Measurements from ENCODE around the gene CACNB3. TPM values are rescaled to one million over a fixed set of nuclear protein-coding genes. Genes with fewer than 3 reads are reported as not detected.

Gene CACNB3
- total and polyA plus RNA-seq, 2 experiments from 2014 or later: 23.2 to 28.6 TPM

DNA sequence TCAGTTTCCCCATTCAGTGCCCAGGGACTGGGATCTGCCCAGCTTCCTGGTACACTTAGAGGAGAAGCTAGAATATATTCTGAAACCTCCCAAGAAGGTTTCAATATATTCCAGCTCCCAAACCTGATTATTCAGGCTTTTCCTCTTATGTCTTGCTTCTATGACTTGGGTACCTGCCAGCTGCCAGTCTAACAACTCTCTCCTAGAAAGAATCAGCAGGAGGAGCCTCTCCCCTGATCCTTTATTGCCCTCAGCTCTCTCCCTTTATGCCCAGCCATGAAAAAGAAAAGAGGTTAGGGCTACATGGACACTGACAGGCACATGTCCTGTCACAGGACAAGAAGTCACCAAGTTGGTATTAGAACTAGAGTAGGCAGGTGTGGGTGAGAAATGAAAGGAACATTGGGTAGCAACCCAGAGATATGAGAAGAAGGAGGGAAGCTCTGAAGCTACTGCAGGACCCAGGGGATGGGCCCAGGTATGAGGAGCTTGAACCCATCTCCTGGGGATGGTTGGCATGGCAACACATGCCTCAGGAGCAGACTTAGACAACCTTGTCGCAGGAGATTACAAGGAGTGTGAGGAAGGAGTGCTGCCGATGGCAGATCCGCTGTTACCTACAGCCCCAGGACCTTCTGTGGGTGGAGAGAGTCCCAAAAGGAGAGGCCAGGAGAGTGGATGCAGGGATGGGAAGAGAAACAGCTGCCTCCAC is 2.0 kb upstream of the CACNB3 start:
- Histone ChIP-seq H2AFZ (peak overlapping the region; percentile 90), H4K20me1 (ENCODE audit: insufficient read depth, poor library complexity, severe bottlenecking) (no peaks in the 10 kb centered on the region), H3K27me3 (no peaks in the 10 kb centered on the region), H3K9me2 (replicated peaks; ENCODE audit: insufficient read depth) (no peaks in the 10 kb centered on the region), H3K4me2 (peak overlapping the region; percentile 100), H3K27ac (peak overlapping the region; percentile 93), H3K4me1 (ENCODE audit: insufficient read depth) (peaks cover 49% of the 10 kb centered on the region), H3K79me2 (peaks cover 17% of the 10 kb centered on the region), H3K4me3 (peak overlapping the region; percentile 60), H3K36me3 (replicated peaks; ENCODE audit: insufficient read depth, low read depth) (no peaks in the 10 kb centered on the region), H3K9me3 (ENCODE audit: low read depth) (no peaks in the 10 kb centered on the region)
- peak; percentile 37 for DNase-seq (ENCODE audit: low spot score)
- TF ChIP-seq EZH2 (IDR thresholded peaks at IDR 0.05; ENCODE audit: borderline replicate concordance) (no peak), EZH2phosphoT487 (IDR thresholded peaks at IDR 0.05; ENCODE audit: low read depth, severe bottlenecking, unreplicated experiment) (no peak)
- TF ChIP-seq, protein P1, sequence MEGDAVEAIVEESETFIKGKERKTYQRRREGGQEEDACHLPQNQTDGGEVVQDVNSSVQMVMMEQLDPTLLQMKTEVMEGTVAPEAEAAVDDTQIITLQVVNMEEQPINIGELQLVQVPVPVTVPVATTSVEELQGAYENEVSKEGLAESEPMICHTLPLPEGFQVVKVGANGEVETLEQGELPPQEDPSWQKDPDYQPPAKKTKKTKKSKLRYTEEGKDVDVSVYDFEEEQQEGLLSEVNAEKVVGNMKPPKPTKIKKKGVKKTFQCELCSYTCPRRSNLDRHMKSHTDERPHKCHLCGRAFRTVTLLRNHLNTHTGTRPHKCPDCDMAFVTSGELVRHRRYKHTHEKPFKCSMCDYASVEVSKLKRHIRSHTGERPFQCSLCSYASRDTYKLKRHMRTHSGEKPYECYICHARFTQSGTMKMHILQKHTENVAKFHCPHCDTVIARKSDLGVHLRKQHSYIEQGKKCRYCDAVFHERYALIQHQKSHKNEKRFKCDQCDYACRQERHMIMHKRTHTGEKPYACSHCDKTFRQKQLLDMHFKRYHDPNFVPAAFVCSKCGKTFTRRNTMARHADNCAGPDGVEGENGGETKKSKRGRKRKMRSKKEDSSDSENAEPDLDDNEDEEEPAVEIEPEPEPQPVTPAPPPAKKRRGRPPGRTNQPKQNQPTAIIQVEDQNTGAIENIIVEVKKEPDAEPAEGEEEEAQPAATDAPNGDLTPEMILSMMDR (IDR thresholded peaks at IDR 0.05; ENCODE audit: poor library complexity): no peak
- WGBS (ENCODE audit: low lambda C conversion rate, missing lambda C conversion rate): 89% methylated on average over 3 of the region's 3 CpGs

DNA sequence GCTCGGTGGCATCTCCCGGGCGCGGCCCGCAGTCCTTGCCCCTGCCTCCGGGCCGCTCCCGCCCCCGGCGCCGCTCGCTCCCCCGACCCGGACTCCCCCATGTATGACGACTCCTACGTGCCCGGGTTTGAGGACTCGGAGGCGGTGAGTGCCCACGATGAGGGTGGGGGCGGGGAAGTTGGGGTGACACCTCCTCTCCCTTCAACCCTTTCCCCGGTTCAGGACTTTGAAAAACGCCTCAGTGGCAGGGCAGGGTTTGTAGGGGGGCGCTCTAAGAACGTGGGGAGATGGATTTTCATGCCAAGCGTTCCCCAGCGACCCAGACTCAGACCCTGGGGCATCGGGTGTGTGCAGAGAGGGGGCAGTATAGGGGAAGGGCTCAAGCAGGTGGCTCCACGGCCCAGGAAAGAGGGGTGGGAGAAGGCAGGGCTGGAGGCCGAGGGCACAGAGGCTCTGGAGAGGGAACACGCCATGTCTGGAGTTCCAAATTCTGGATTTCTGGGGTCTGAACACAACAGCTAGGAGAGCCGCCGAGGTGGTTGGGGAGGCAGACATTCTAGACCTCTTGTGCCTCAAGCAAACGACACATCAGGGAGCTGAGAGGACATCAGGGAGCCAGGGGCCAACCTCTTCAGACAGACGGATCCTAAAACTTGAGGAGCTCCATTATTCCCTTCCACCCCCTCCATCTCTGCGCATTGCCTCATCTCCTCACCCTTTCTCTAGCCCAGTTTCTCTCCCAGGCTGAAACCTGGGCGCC is 715 bp downstream of the CACNB3 start:
- peak overlapping the region; percentile 100 for H3K4me2 ChIP-seq
- TF ChIP-seq EZH2 (IDR thresholded peaks at IDR 0.05; ENCODE audit: borderline replicate concordance): no peak
- TF ChIP-seq, protein P1 (IDR thresholded peaks at IDR 0.05; ENCODE audit: poor library complexity): peak; percentile 33
- no peak for TF ChIP-seq EZH2phosphoT487 (IDR thresholded peaks at IDR 0.05; ENCODE audit: low read depth, severe bottlenecking, unreplicated experiment)
- 31% methylated on average over 15 of the region's 37 CpGs for WGBS (ENCODE audit: low lambda C conversion rate, missing lambda C conversion rate)
- H3K4me3 ChIP-seq: peak overlapping the region; percentile 97
- no peaks in the 10 kb centered on the region for H3K9me2 ChIP-seq (replicated peaks; ENCODE audit: insufficient read depth)
- no peaks in the 10 kb centered on the region for H4K20me1 ChIP-seq (ENCODE audit: insufficient read depth, poor library complexity, severe bottlenecking)
- peaks cover 17% of the 10 kb centered on the region for H3K79me2 ChIP-seq
- H3K9me3 ChIP-seq (ENCODE audit: low read depth): no peaks in the 10 kb centered on the region
- H3K27me3 ChIP-seq: no peaks in the 10 kb centered on the region
- peak; percentile 28 for DNase-seq (ENCODE audit: low spot score)
- no peaks in the 10 kb centered on the region for H3K36me3 ChIP-seq (replicated peaks; ENCODE audit: insufficient read depth, low read depth)
- peak overlapping the region; percentile 99 for H2AFZ ChIP-seq
- H3K4me1 ChIP-seq (ENCODE audit: insufficient read depth): peaks cover 32% of the 10 kb centered on the region
- H3K27ac ChIP-seq: peak overlapping the region; percentile 26

DNA sequence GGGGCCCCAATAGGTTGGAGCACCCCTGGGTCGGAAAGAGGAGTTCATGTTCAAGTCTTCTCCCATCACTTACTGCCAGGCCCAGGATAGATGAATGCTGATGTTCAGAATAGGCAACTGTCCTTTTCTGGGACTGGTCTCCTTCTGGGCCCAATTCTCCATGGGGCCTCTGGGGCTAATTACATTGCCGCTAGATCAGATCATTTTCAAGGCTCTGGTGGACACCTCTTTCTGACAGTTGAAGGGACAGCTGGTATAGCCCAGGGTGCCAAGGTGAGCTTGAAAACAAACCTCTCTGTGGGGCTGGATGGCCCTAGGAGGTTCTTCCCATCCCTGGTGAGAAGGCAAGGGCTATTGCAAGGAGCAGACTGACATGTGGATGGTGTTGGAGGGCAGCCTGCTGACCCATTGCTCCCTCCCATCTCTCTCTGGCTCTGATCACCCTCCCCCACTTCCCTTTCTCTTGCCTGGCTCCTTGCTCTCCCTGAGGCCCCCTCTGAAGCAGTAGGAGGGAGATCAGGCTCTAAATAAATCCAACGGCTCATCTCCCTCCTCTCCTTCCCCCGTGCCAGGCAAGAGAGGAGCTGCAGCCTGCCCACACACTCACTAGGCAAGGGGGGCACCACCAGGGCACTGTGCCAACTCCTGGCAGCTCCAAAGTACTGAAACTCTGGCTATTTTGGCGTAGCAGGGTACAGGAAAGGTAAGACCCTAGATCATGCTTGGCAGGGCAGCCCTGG is 1.9 kb downstream of the CACNB3 start:
- Histone ChIP-seq H3K27me3 (no peaks in the 10 kb centered on the region), H2AFZ (no peak overlapping the region), H3K27ac (no peak overlapping the region), H3K4me1 (ENCODE audit: insufficient read depth) (peaks cover 28% of the 10 kb centered on the region), H3K9me3 (ENCODE audit: low read depth) (no peaks in the 10 kb centered on the region), H4K20me1 (ENCODE audit: insufficient read depth, poor library complexity, severe bottlenecking) (no peaks in the 10 kb centered on the region), H3K9me2 (replicated peaks; ENCODE audit: insufficient read depth) (no peaks in the 10 kb centered on the region), H3K4me2 (peak overlapping the region; percentile 100), H3K36me3 (replicated peaks; ENCODE audit: insufficient read depth, low read depth) (no peaks in the 10 kb centered on the region), H3K79me2 (peaks cover 17% of the 10 kb centered on the region), H3K4me3 (no peak overlapping the region)
- 73% methylated on average over 5 of the region's 5 CpGs for WGBS (ENCODE audit: low lambda C conversion rate, missing lambda C conversion rate)
- no peak for DNase-seq (ENCODE audit: low spot score)
- TF ChIP-seq, protein P1 (IDR thresholded peaks at IDR 0.05; ENCODE audit: poor library complexity): no peak
- no peak for TF ChIP-seq EZH2phosphoT487 (IDR thresholded peaks at IDR 0.05; ENCODE audit: low read depth, severe bottlenecking, unreplicated experiment)
- no peak for TF ChIP-seq EZH2 (IDR thresholded peaks at IDR 0.05; ENCODE audit: borderline replicate concordance)
